ENCODE data around the gene PALMD.

DNA sequence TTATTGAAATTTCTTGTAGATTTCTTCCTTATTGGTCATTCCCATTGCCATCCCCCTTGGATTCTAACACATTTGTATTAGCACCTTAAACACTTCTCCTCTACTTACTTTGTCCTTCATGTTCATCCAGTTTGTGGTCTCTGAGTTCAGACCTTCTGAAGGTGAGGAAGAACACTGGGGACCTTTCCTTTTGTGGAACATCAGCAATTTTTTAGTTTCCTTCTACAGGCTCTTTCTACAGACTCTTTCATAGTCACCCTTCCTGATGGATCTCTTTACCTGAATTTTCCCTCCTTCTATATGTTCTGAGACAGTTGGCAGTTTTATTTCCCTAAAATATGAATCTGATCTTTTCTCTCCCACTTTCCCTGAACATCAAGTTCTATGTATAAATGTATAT is 4.4 kb upstream of the PALMD start:
- TF ChIP-seq POLR2A (IDR thresholded peaks at IDR 0.05; ENCODE audit: low read depth, low read length): no peak
- TF ChIP-seq TAF1 (IDR thresholded peaks at IDR 0.05; ENCODE audit: borderline replicate concordance, low read depth, low read length): no peak
- no peak for TF ChIP-seq POLR2AphosphoS5 (IDR thresholded peaks at IDR 0.05; ENCODE audit: low read depth, low read length)

Measured in GM12892 (cell line).